GM18508 (cell line): Measurements from ENCODE around the gene FHL3.

Experiments
- ATAC-seq: cut with Tn5 transposase; IDR thresholded peaks from one replicate; pipeline ENCODE4 v1.9.1; 2021; ENCODE audit warnings: moderate number of reproducible peaks; ENCODE audit not compliant: insufficient read depth, unreplicated experiment

The FHL3 gene

GRCh38 chr1:38014724-38015424 is 9.6 kb upstream of the FHL3 start:
- ATAC-seq, result no peak

GRCh38 chr1:38014171-38014570 is 8.9 kb upstream of the FHL3 start:
- no peak for ATAC-seq

GRCh38 chr1:38013227-38013622 is 7.9 kb upstream of the FHL3 start:
- ATAC-seq, result no peak

GRCh38 chr1:38012363-38013226 is 7.3 kb upstream of the FHL3 start, which contains the start of gene UTP11:
Gene UTP11, plus strand, starts transcription at chr1:38012734. Its CDS starts 69 bp downstream, at chr1:38012803.
- peak; percentile 81 for ATAC-seq

GRCh38 chr1:38009841-38010180 is 4.5 kb upstream of the FHL3 start:
- no peak for ATAC-seq

- ATAC-seq, result no peak
Observed at GRCh38 chr1:38009088-38009840, 4.0 kb upstream of the FHL3 start.

- ATAC-seq, result no peak
Observed at GRCh38 chr1:38006008-38006828, 904 bp upstream of the FHL3 start.

GRCh38 chr1:38004284-38005108 is 818 bp downstream of the FHL3 start:
- ATAC-seq, result no peak

GRCh38 chr1:38003261-38004250 is 1.8 kb downstream of the FHL3 start:
- no peak for ATAC-seq

GRCh38 chr1:38000529-38001455 is 4.5 kb downstream of the FHL3 start:
- ATAC-seq, result no peak

GRCh38 chr1:38000233-38000528 is 5.1 kb downstream of the FHL3 start:
- no peak for ATAC-seq

- no peak for ATAC-seq
Observed at GRCh38 chr1:37999430-38000232, 5.7 kb downstream of the FHL3 start.

GRCh38 chr1:37998913-37999429 is 6.3 kb downstream of the FHL3 start:
- ATAC-seq, result no peak

- no peak for ATAC-seq
Observed at GRCh38 chr1:37998089-37998808, 7.1 kb downstream of the FHL3 start.

GRCh38 chr1:37997256-37998088 is 7.8 kb downstream of the FHL3 start:
- ATAC-seq, result no peak
